Caco-2 (cell line): ENCODE measurements around the gene STAB2. TPM values are rescaled to one million over a fixed set of nuclear protein-coding genes. Genes with fewer than 3 reads are reported as not detected.

Experiments used
- BruUV-seq: library from RNA; stranded (reverse); fragments of 400-500 nt; replicated peaks from 2 replicates; lab custom pipeline; 2021; lab: Mats Ljungman, UMichigan
- CTCF ChIA-PET: fragments of 300-600 bp; sonication (Branson Sonifier 250); formaldehyde crosslinking; loops from one replicate; lab custom pipeline; 2022; ENCODE audit warnings: antibody characterized with exemption; lab: Charles Lee
- POLR2A ChIA-PET: fragments of 300-600 bp; sonication (Branson Sonifier 250); formaldehyde crosslinking; loops from one replicate; lab custom pipeline; 2022; ENCODE audit warnings: antibody characterized with exemption; lab: Charles Lee
- DNase-seq, 2 experiments: peaks; one replicate each; pipeline versions ENCODE4 v3.0.0 to v3.0.0-alpha.2; 2020 to 2022
- H3K27me3 ChIP-seq: replicated peaks from 2 replicates; pipeline ENCODE4 v1.6.0; 2011; ENCODE audit warnings: low read length; ENCODE audit not compliant: control insufficient read depth, insufficient read depth
- H3K36me3 ChIP-seq: 2 replicates; pipeline ENCODE4 v1.5.1; 2011; ENCODE audit warnings: low read length; ENCODE audit not compliant: control insufficient read depth, insufficient read depth
- H3K4me1 ChIP-seq: fragments of 250-450 bp; sonication (Bioruptor Pico); 2 replicates; pipeline ENCODE4 v1.5.1; 2020; ENCODE audit warnings: mild to moderate bottlenecking
- H3K4me3 ChIP-seq: 2 replicates; pipeline ENCODE4 v1.5.1; 2011; ENCODE audit warnings: low read depth, mild to moderate bottlenecking, control low read depth, low read length
- H3K9me3 ChIP-seq: fragments of 250-450 bp; sonication (Bioruptor Pico); 2 replicates; pipeline ENCODE4 v1.5.1; 2020; ENCODE audit warnings: mild to moderate bottlenecking, moderate library complexity
- H3K27ac Mint-ChIP-seq: one replicate; pipeline ENCODE4 v1.8.0; 2022; ENCODE audit warnings: mixed read lengths; ENCODE audit not compliant: unreplicated experiment
- H3K27me3 Mint-ChIP-seq: one replicate; pipeline ENCODE4 v1.8.0; 2022; ENCODE audit warnings: mixed read lengths; ENCODE audit not compliant: insufficient read depth, unreplicated experiment
- H3K36me3 Mint-ChIP-seq: one replicate; pipeline ENCODE4 v1.8.0; 2022; ENCODE audit warnings: mild to moderate bottlenecking, mixed read lengths; ENCODE audit not compliant: insufficient read depth, unreplicated experiment
- H3K4me1 Mint-ChIP-seq: one replicate; pipeline ENCODE4 v1.8.0; 2022; ENCODE audit warnings: low read depth, mixed read lengths; ENCODE audit not compliant: unreplicated experiment
- H3K4me3 Mint-ChIP-seq: one replicate; pipeline ENCODE4 v1.8.0; 2022; ENCODE audit warnings: mild to moderate bottlenecking, moderate library complexity, mixed read lengths; ENCODE audit not compliant: unreplicated experiment
- H3K9me3 Mint-ChIP-seq: one replicate; pipeline ENCODE4 v1.8.0; 2022; ENCODE audit warnings: mixed read lengths; ENCODE audit not compliant: unreplicated experiment
- intact Hi-C: fragments of 100-400 bp; cut with micrococcal nuclease; formaldehyde crosslinking; loops from one replicate; pipeline ENCODE4 v1.10.0; 2022; ENCODE audit not compliant: unreplicated experiment
- total RNA-seq: library from RNA; stranded (reverse); gene quantifications from 2 replicates; pipeline ENCODE4 v1.2.3, GENCODE V29; 2022
- TF ChIP-seq, protein P1 (sequence below), 2 experiments: fragments of 200-600 bp in 1 of 2; IDR thresholded peaks; 1 replicate in 1 of 2; 2 replicates in 1 of 2; pipeline versions ENCODE4 v1.5.1 to v1.8.0; 2011 to 2022; ENCODE audit warnings: antibody characterized with exemption in 1 of 2, control low read depth in 1 of 2, inconsistent platforms in 1 of 2, low read depth in 1 of 2, low read length in 1 of 2, mild to moderate bottlenecking in 1 of 2, moderate library complexity in 1 of 2; ENCODE audit not compliant: insufficient read depth in 1 of 2, severe bottlenecking in 1 of 2, unreplicated experiment in 1 of 2

The STAB2 gene
- total RNA-seq, 1 experiment from 2014 or later, result 0.25 TPM

DNA sequence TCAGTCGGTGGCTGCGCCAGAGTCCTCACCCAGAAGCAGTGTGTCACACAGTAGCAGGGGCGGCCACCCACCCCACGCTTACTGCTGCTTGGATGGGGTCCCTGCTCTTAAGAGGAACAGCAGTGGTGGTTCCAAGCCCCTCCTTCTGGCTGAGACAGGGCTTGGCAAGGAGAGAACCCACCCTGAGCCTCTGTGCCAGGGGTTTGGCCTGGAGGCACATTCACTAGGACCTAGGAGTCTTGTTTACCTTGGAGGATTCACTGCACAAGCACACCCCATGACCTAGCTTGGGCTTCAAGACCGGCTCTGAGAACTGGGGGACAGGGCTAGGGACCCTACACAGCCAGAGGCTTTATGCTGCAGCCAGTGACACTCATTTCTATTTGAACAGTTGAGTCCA lies 175.4 kb downstream of the STAB2 start:
- intact Hi-C loops, result no loop called here
- no peaks in the 10 kb centered on the region for H3K36me3 Mint-ChIP-seq
- H3K9me3 Mint-ChIP-seq, result no peaks in the 10 kb centered on the region
- H3K4me1 ChIP-seq, result no peaks in the 10 kb centered on the region
- H3K27me3 Mint-ChIP-seq, result no peaks in the 10 kb centered on the region
- H3K4me3 Mint-ChIP-seq, result no peak overlapping the region
- H3K9me3 ChIP-seq, result no peaks in the 10 kb centered on the region
- BruUV-seq, result no TSS peak
- ChIA-PET POLR2A (no interaction called here), CTCF (no interaction called here)
- H3K4me3 ChIP-seq, result no peak overlapping the region
- no peak overlapping the region for H3K27ac Mint-ChIP-seq
- H3K4me1 Mint-ChIP-seq, result no peaks in the 10 kb centered on the region
- no peaks in the 10 kb centered on the region for H3K36me3 ChIP-seq
- TF ChIP-seq, protein P1, sequence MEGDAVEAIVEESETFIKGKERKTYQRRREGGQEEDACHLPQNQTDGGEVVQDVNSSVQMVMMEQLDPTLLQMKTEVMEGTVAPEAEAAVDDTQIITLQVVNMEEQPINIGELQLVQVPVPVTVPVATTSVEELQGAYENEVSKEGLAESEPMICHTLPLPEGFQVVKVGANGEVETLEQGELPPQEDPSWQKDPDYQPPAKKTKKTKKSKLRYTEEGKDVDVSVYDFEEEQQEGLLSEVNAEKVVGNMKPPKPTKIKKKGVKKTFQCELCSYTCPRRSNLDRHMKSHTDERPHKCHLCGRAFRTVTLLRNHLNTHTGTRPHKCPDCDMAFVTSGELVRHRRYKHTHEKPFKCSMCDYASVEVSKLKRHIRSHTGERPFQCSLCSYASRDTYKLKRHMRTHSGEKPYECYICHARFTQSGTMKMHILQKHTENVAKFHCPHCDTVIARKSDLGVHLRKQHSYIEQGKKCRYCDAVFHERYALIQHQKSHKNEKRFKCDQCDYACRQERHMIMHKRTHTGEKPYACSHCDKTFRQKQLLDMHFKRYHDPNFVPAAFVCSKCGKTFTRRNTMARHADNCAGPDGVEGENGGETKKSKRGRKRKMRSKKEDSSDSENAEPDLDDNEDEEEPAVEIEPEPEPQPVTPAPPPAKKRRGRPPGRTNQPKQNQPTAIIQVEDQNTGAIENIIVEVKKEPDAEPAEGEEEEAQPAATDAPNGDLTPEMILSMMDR (IDR thresholded peaks at IDR 0.05; ENCODE audit: insufficient read depth in 1 of 2, low read depth in 1 of 2, low read length in 1 of 2, severe bottlenecking in 1 of 2, unreplicated experiment in 1 of 2), result no peak
- no peaks in the 10 kb centered on the region for H3K27me3 ChIP-seq
- no peak for DNase-seq

DNA sequence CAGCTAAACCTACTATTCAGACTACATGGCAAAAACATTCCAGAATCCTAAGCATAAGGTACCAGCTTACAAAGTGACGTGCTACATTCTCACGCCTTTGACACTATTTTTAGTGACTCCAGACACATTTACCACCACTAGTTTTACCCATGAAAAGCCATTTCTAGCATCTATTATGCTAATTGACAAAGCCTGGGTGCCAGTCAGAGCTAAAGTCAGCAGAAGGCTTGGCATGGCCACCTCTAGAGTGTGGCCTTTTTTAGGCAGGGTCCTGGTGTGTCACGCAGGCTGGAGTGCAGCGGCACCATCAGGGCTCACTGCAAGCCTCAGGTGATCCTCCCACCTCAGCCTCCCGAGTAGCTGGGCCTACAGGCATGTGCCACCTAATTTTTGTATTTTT lies 178.2 kb downstream of the STAB2 start:
- Mint-ChIP-seq H3K27me3 (no peaks in the 10 kb centered on the region), H3K27ac (no peak overlapping the region), H3K4me1 (no peaks in the 10 kb centered on the region), H3K36me3 (no peaks in the 10 kb centered on the region), H3K4me3 (no peak overlapping the region), H3K9me3 (no peaks in the 10 kb centered on the region)
- Histone ChIP-seq H3K9me3 (no peaks in the 10 kb centered on the region), H3K4me1 (no peaks in the 10 kb centered on the region), H3K36me3 (no peaks in the 10 kb centered on the region), H3K27me3 (no peaks in the 10 kb centered on the region), H3K4me3 (no peak overlapping the region)
- BruUV-seq, result no TSS peak
- TF ChIP-seq, protein P1 (IDR thresholded peaks at IDR 0.05; ENCODE audit: insufficient read depth in 1 of 2, low read depth in 1 of 2, low read length in 1 of 2, severe bottlenecking in 1 of 2, unreplicated experiment in 1 of 2), result no peak
- no peak for DNase-seq
- intact Hi-C loops, result no loop called here
- ChIA-PET POLR2A (no interaction called here), CTCF (no interaction called here)

DNA sequence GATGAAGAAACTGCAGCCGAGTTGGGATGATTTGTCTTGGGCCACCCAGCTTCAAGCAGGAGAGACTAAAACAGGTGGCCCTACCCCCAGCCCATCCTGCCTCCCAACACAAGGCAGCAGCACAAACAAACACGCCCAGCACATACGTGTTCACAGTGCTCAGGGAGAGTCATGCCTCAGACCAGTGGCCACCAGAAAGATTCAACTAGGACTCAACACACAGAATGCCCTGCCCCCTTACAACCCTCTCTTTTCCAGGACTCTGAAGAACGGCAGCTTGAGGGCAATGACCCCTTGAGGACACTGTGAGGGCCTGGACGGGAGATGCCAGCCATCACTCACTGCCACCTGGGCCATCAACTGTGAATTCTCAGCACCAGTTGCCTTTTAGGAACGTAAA lies 179.0 kb downstream of the STAB2 start:
- Mint-ChIP-seq H3K36me3 (no peaks in the 10 kb centered on the region), H3K4me3 (no peak overlapping the region), H3K27me3 (no peaks in the 10 kb centered on the region), H3K27ac (no peak overlapping the region), H3K9me3 (no peaks in the 10 kb centered on the region), H3K4me1 (no peaks in the 10 kb centered on the region)
- H3K4me3 ChIP-seq, result no peak overlapping the region
- ChIA-PET CTCF (no interaction called here), POLR2A (no interaction called here)
- TF ChIP-seq, protein P1 (IDR thresholded peaks at IDR 0.05; ENCODE audit: insufficient read depth in 1 of 2, low read depth in 1 of 2, low read length in 1 of 2, severe bottlenecking in 1 of 2, unreplicated experiment in 1 of 2), result no peak
- no peaks in the 10 kb centered on the region for H3K27me3 ChIP-seq
- intact Hi-C loops, result no loop called here
- DNase-seq, result no peak
- H3K36me3 ChIP-seq, result no peaks in the 10 kb centered on the region
- no TSS peak for BruUV-seq
- no peaks in the 10 kb centered on the region for H3K9me3 ChIP-seq
- no peaks in the 10 kb centered on the region for H3K4me1 ChIP-seq
